GM10248 (cell line): Measurements from ENCODE around the gene GPR139.

ENCODE experiments used
- CTCF ChIA-PET: fragments of 300-600 bp; sonication (Branson Sonifier 250); formaldehyde crosslinking; extraction: SDS; loops from one replicate; lab custom pipeline; 2021; ENCODE audit warnings: antibody characterized with exemption; lab: Yijun Ruan, JAX
- POLR2A ChIA-PET: fragments of 350-650 bp; sonication (Branson Sonifier 250); formaldehyde crosslinking; extraction: SDS; loops from one replicate; lab custom pipeline; 2020; ENCODE audit warnings: antibody characterized with exemption; lab: Yijun Ruan, JAX
- DNase-seq: peaks from one replicate; pipeline ENCODE4 v3.0.0; 2012; ENCODE audit errors: extremely low spot score
- TF ChIP-seq, protein P1 (sequence below): IDR thresholded peaks from 2 replicates; pipeline ENCODE4 v1.5.1; 2012; ENCODE audit warnings: mild to moderate bottlenecking, low read depth; ENCODE audit errors: extremely low read depth, missing control alignments, control extremely low read depth

GPR139 gene

GRCh38 chr16:20045886-20046285 lies 27.8 kb downstream of the GPR139 start:
- POLR2A ChIA-PET, result no interaction called here
- TF ChIP-seq, protein P1, sequence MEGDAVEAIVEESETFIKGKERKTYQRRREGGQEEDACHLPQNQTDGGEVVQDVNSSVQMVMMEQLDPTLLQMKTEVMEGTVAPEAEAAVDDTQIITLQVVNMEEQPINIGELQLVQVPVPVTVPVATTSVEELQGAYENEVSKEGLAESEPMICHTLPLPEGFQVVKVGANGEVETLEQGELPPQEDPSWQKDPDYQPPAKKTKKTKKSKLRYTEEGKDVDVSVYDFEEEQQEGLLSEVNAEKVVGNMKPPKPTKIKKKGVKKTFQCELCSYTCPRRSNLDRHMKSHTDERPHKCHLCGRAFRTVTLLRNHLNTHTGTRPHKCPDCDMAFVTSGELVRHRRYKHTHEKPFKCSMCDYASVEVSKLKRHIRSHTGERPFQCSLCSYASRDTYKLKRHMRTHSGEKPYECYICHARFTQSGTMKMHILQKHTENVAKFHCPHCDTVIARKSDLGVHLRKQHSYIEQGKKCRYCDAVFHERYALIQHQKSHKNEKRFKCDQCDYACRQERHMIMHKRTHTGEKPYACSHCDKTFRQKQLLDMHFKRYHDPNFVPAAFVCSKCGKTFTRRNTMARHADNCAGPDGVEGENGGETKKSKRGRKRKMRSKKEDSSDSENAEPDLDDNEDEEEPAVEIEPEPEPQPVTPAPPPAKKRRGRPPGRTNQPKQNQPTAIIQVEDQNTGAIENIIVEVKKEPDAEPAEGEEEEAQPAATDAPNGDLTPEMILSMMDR, result no peak
- CTCF ChIA-PET, result no interaction called here

DNA sequence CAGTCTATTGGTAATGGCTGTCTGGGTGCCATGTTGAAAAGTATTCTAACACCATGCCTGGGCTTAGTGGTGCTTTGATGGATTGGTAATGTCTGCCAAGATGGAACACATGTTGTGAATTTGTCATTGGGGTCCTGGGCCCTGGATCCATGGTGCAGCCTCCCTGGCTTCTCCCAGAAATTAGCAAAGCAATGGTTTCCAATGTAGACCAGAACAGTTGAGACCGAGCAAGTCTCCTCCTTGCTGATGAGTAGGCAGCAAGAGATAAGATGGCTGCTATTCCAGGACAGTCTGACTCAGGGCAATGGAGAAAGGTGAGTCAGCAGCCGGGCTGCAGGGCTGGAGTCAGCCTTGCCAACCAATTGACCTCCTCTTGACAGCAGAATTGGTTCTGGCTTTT lies 30.8 kb downstream of the GPR139 start:
- TF ChIP-seq, protein P1, result no peak
- ChIA-PET CTCF (interaction anchor here (1.5 kb wide), 1 partner anchor 14 kb away, joined by 3 read pairs; no protein-coding TSS in a partner anchor), POLR2A (no interaction called here)
- no peak for DNase-seq

More at GRCh38 chr16:20045886-20046285, 27.8 kb downstream of the GPR139 start:
- DNase-seq, result no peak

- ChIA-PET POLR2A (no interaction called here), CTCF (interaction anchor here (1.5 kb wide), 1 partner anchor 13 kb away, joined by 3 read pairs; no protein-coding TSS in a partner anchor)
- TF ChIP-seq, protein P1, result no peak
- DNase-seq, result no peak
Measured at GRCh38 chr16:20041924-20042596, 31.6 kb downstream of the GPR139 start.

DNA sequence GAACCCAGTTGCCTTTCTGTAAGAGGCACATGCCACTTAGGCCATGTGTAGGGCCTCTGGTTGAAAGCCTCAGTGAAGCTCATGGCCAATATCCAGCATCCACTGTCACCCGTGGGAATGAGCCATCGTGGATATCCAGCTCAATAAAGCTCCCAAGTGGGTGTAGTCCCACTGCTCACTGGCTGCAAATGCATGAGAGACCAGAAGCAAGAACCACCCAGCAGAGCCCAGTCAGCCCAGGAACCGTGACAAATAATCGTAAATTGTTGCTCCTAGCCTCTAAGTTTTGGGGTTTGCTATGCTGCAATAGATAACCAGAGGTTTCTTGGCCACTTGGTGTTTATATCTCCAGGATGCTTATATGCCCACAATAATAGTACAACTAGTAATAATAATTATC lies 33.7 kb downstream of the GPR139 start:
- ChIA-PET CTCF (interaction anchor here (2.2 kb wide), 1 partner anchor 10 kb away, joined by 5 read pairs; no protein-coding TSS in a partner anchor), POLR2A (no interaction called here)
- TF ChIP-seq, protein P1, result no peak
- no peak for DNase-seq

DNA sequence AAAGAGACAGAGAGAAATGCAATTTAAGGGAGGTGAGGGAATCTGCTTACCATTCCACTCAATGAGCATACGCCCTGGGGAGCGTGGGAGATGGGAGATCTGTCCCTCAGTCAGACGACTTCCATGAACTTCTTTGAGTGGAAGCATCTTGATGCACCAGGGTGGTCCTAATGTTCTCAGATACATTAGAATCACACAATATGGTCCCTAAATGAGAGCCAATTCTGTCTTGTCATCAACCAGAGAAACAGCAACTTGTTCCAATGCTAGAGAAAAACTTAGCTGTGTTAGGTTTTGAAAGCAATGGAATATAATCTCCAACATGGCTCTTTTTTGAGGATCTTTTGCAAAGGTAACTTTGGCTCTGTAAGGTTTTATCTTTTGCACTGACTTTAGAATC lies 44.1 kb downstream of the GPR139 start:
- TF ChIP-seq, protein P1, result no peak
- DNase-seq, result no peak
- ChIA-PET CTCF (no interaction called here), POLR2A (no interaction called here)

- ChIA-PET POLR2A (no interaction called here), CTCF (interaction anchor here (0.7 kb wide), 1 partner anchor 324 kb away, joined by 3 read pairs; no protein-coding TSS in a partner anchor)
- TF ChIP-seq, protein P1, result no peak
- no peak for DNase-seq
Measured at GRCh38 chr16:20026361-20027072, 47.2 kb downstream of the GPR139 start.
